Dermis microvascular lymphatic vessel endothelial cell (primary cell): Measurements from ENCODE around the gene PKP1. TPM values are rescaled to one million over a fixed set of nuclear protein-coding genes. Genes with fewer than 3 reads are reported as not detected.
"Not testable (repeated sequence)": the region's sequence is repeated elsewhere in the genome, so short reads cannot be mapped to it uniquely, and the experiment has no call there.

Experiments used
- DNase-seq, 2 donors: peaks; one replicate each; pipeline versions ENCODE4 v3.0.0 to v3.0.0-alpha.2; 2010; ENCODE audit warnings: low read depth in 2 of 2
- total RNA-seq: library from RNA; depleted of rRNA; stranded (reverse); fragments of >200 nt; gene quantifications from 2 replicates; pipeline ENCODE4 v1.2.1, GENCODE V29; 2014

Gene PKP1, protein sequence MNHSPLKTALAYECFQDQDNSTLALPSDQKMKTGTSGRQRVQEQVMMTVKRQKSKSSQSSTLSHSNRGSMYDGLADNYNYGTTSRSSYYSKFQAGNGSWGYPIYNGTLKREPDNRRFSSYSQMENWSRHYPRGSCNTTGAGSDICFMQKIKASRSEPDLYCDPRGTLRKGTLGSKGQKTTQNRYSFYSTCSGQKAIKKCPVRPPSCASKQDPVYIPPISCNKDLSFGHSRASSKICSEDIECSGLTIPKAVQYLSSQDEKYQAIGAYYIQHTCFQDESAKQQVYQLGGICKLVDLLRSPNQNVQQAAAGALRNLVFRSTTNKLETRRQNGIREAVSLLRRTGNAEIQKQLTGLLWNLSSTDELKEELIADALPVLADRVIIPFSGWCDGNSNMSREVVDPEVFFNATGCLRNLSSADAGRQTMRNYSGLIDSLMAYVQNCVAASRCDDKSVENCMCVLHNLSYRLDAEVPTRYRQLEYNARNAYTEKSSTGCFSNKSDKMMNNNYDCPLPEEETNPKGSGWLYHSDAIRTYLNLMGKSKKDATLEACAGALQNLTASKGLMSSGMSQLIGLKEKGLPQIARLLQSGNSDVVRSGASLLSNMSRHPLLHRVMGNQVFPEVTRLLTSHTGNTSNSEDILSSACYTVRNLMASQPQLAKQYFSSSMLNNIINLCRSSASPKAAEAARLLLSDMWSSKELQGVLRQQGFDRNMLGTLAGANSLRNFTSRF
- total RNA-seq, result under 0.01 TPM in 2 replicates

DNA sequence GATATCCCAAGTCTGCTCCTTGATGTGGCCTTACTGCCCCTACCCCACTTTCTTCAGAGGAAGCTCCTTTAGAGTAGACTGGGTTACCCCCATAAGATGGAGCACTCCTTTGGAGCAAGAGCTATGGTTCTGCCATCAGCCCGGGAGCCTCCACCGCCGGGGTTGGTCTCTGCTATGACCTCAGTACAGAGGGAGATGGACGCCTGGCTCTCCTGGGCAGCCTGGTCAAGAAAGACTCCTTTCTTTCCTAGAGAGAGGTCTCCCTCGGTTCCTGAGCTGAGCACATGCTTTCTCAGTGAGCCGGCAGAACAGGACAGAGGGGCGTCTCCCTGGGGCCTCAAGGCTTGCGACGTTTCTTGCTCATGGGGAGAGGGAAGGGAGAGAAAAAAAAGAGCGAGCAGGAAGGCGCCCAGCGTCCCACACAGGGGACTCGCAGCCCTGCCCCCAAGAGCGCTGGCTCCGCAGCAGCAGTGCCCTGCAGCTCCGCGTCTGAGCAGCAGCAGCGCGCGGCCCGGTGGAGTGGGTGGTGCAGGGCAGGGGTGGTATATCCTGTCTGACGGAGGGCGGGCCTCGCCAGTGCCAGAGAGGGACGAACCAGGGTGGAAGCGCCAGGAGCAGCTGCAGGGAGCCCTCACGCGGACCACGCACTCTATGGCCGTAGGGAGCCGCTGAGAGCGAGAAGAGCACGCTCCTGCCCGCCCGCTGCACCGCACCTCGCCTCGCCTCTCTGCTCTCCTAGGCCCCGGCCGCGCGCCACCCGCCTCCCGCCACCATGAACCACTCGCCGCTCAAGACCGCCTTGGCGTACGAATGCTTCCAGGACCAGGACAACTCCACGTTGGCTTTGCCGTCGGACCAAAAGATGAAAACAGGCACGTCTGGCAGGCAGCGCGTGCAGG, at the start of gene PKP1:
PKP1 (plus strand) TSS at position 576 of the 899 bp plus-strand sequence; CDS start at position 773, 197 bp downstream.
- peak in 1 of 2 donors; percentile 45 for DNase-seq

DNA sequence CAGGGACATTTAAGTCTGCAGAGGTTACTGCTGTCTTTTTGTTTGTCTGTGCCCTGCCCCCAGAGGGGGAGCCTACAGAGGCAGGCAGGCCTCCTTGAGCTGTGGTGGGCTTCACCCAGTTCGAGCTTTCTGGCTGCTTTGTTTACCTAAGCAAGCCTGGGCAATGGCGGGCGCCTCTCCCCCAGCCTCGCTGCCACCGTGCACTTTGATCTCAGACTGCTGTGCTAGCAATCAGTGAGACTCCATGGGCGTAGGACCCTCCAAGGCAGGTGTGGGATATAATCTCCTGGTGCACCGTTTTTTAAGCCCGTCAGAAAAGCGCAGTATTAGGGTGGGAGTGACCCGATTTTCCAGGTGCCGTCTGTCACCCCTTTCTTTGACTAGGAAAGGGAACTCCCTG, 43.7 kb upstream of the PKP1 start:
- DNase-seq, result not testable (repeated sequence)

DNA sequence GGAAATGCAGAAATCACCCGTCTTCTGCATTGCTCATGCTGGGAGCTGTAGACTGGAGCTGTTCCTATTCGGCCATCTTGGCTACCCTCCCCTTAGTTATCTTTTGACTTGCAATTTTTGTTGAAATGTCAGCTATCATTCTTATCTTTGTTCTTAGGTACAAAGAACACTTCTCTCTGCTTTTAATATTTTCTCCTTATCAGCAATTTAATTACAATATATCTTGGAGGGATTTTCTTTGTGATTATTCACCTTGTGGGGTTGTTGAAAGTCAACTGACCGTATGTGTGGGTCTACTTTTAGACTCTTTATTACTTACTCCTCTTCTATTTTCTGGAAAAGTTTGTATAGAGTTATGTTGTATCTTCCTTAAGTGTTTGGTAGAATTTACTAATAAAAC, 43.1 kb upstream of the PKP1 start:
- no peak for DNase-seq

DNA sequence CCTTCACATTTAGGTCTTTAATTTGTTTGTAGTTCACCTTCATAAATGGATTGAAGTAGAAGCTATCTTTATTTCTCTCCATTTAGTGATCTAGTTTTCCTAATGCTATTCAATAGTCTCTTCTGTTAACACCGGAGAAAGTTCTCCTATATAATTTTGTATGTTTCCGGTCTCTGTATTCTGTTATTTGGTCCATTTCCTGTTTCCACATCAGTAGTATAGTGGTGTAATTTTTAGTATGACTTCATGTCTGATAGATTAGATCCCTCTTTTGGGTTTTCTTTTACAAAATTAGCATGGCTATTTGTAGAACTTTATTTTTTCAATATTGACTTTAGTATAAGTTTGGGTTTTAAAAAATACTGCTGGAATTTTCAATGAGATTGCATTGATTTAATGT, 41.6 kb upstream of the PKP1 start:
- peak; percentile 15 to 22 for DNase-seq

DNA sequence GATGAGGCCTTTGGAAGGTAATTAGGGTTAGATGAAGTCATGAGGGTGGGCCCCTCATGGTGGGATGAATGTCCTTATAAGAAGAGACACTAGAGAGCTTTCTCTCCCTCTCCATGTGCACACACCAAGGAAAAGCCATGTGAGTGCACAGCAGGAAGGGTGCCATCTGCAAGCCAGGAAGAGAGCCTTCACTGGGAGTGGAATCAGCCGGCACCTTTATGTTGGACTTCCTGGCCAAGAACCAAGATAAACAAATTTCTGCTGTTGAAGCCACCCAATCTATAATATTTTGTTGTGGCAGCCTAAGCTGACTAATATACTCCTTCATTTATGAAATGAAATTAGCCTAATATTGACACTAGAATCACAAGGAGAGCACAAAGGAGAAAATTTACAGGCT, 38.2 kb upstream of the PKP1 start:
- DNase-seq, result no peak

DNA sequence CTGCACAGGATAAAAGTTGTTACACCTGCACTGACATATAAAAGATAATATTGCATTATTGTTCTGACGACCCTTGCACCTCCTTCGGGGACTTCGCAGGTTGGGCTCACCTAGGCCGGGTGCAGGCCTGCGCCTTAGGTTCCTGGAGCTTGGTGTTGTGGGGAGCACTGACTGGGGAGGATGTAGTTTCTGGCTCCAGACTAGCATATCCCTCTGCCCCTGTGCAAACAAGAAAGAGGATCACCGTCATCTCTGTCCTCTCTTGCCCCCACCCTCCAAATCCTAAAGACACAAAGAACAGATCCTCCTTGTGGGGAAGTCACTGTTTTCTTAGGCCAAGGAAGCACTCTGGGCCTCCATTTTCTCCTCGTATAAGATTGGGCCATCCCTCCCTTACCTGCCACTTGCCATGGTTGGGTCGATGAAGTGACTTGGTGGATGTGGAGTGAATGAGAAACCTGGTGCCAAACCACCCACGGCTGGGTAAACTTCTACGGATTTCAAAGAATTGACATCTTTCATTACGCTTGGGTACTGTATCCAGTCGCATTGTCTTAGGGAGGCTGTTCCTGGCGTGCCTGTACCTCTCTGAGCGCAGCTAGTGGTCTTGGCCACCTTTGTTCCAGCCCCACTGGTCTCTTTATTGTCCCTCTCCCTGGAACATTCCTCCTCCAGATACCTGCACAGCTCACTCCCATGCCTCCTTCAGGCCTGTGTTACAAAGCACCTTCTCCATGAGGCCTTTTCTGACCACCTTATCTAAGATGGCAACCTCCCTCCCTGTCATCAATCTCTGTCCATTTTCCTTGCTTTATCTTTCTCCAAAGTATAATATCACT, 34.4 kb upstream of the PKP1 start:
- no peak for DNase-seq

DNA sequence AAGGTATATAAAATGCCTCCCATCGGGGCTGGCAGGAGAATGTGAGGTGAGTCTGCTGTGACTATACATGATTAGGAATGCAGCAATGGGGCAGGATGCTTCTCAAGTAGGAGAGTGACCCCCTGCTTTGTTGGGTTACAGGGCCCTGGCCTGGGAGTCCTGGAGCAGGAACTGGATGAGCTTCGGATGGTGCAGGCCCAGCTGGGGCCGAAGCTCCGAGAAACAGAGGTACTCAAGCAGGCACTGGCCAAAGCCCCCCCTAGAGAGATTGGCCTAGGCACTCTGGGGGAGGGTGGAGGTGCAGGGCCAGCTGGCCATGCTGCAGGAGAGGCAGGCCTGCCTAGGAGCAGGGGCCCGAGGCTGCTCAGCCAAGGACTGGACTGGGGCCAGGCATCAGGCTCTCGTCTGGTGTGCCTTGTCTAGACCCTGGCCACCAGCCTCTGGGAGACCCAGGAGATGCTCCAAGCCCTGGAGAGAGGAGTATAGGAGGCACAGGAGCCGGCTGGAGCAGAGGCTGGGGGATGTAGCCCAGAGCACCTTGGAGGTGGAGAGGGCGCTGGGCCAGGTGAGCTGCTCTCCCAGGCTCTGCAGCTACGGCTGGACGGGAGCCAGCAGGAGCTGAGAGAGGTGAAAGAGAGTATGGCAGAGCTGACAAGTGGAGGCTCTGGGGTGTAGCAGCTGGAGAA, 32.8 kb upstream of the PKP1 start:
- no peak for DNase-seq

DNA sequence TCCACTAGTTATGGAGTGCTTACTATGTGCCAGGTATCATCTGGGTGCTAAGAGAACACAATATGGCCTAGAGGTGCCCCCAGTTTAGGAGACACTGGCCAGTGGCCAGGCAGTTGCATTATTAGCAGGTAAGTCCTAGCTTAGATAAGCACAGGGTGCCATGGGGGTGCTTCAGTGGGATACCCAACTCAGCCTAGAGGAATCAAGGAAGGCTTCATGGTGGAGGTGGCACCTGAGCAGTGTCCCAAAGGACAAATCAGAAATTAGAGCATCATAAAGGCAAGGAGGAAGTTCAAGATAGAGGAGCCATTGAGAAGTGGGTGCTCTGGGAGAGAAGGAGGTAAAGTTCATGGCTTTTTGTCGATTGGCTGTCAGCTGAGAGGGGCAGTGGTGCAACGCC, 31.9 kb upstream of the PKP1 start:
- DNase-seq, result no peak

DNA sequence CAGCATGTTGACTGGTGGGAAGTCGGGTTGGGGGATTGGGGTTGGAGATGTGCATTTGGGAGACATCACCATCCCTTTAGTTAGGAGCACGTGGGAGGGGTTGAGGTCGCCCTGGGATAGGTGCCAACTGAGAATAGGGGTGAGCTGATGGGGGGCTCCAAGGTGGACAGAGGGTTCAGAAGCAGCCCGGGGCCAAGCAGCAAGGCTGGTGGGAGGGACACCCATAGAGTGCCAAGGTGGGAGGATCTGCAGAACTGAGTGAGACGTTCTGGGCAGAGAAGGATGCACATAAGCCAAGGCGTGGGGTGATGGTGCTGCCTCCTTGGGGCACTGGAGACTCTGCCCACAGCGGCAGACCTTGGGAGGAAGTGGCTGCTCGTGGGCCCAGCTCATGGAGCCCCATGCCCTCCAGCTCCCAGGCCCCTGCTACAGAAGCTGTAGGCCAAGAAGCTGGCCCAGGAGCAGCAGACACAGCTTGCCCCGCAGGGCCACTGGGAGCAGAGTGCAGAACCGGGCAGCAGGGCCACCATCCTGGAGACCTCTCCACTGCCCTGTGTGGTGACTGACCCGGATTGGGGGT, 31.4 kb upstream of the PKP1 start:
- no peak for DNase-seq

DNA sequence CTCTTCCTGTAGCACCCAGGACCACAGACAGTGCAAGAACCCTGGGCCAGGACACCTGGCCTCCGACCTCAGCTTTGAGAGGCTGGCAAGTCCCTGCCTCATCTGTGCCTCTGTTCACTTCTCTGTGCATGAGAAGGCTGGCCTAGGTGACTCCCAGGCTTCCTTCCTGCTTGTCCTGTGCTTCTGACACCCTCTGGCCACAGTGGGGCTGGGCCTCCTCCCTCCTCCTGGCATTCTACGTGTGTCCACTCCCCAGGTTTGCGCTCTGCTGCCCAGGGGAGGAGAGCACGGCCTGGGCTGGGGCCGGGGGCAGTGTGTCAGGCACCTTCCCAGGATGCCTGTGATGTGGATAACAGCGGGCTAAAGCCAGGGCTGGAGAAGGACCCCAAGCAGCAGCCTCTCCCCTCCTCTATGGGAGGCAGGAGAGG, 30.3 kb upstream of the PKP1 start:
- DNase-seq, result no peak

DNA sequence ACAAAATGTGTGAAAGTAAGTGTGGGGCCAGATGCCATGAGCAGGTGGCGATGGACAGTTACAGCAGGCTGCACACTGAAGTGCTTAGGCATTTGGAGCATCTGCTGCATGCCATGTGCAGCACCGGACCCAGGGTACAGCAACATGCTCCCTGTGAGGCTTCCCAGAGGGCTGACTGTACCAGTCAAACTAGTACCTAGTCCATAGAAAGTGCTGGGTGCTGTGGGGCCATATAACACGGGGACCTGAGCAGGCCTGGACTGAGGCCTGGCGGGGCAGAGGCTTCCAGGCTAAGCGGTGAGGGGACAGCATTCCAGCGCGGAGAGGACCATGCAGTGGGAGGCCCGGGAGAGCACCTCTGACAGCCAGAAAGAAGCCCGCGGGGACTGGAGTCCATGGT, 29.9 kb upstream of the PKP1 start:
- no peak for DNase-seq

DNA sequence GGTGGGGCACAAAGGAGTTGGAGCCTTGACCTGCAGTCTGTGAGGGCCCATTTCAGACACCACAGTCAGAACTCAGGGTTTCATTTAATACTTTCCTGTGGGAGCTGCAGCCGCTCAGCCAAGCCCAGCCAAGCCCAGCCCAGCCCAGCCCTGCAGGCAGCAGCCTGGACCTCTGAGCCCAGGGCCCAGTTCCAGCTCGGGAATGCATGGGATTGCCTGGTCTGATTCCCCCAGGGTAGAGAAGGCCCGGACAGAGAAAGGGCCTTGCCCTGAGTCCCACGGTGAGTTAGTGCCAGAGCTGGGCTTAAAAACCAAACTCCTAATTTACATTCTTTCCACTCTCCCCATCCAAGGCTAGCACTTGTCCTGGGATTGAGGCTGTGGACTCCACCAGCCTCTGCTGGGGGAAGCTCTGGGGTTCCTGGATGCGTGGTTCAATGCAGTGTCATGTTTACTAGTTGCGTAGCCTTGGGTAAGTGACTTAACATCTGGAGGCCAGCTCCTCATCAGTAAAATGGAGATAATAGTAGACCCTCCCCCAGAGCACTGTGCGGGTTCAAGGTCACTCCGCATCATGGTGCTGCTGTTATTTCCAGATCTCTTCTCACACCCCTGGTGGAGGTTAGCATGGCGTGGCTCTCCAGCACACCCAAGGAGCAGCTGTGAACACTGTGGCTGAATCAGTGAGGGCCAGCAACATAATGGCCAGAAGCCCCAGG, 29.2 kb upstream of the PKP1 start:
- DNase-seq, result no peak

DNA sequence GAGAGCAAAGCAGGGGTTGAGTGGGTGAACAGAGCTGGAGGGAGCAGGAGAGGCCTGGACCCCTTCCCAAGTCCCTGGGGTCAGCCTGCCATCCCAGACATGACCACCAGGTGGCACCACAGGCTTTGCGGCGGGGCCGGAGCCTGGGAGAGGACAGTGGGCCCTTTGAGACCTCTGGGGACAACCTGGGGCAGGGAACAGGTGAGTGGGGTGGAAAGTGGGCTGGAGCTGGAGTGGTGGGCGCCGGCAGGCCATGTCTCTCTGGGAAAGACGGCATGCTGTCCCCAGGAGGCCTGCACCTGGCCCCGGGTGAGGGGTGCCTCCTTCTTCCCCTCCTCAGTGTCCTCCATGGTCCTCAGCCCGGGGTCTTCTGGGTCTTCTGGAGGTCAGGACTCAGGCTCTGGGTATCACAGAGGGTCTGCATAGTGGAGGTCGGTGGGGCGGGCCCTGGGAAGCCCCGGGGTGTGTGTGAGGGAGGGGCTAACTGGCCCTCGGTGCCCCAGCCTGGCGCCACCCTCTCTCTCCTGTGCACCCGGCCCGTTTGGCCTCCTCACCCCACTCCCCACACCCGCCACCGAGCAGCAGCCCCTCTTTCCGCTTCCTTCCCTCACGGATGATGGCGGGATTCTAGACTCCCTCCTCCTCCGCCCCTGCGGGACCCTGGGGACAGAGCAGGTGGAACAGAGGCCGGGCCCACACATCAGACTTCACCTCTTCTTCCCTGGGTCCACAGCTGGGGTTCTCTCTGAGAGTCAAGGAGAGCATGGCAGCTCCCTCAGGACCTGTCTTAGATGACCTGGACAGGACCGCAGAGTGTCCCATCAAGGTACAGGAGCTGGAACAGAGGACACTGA, 28.5 kb upstream of the PKP1 start:
- peak in 1 of 2 donors; percentile 40 for DNase-seq

DNA sequence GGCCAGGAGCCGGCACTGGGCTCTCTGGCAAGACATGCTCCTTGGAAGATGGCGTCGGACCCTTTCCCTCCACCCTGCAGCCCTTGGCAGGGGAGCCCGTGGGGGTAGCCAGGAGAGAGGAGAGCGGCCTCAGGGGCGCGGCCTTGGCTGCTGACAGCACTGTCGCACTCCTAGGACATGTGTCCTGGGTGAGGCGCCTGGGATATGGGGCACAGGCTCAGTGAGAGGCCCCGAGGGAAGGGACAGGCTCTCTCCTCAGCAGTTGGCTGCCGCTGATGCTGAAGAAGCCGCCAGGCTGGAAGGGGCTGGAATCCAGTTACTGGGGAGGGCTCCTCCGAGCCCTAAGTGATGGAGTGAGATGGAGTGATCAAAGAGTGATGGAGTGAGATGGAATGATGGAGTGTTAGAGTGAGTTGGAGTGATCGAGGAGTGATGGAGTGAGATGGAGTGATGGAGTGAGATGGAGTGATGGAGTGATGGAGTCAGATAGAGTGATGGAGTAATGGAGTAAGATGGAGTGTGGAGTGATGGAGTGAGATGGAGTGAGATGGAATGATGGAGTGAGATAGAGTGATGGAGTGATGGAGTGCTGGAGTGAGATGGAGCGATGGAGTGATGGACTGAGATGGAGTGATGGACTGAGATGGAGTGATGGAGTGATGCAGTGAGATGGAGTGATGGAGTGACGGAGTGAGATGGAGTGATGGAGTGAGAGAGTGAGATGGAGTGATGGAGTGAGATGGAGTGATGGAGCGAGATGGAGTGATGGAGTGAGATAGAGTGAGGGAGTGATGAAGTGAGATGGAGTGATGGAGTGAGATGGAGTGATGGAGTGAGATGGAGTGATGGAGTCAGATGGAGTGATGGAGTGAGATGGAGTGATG, 27.6 kb upstream of the PKP1 start:
- DNase-seq, result no peak

DNA sequence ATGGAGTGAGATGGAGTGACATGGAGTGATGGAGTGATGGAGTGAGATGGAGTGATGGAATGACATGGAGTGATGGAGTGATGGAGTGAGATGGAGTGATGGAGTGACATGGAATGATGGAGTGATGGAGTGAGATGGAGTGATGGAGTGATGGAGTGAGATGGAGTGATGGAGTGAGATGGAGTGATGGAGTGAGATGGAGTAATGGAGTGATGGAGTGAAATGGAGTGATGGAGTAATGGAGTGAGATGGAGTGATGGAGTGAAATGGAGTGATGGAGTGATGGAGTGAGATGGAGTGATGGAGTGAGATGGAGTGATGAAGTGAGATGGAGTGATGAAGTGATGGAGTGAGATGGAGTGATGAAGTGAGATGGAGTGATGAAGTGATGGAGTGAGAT, 25.2 kb upstream of the PKP1 start:
- DNase-seq, result not testable (repeated sequence)

DNA sequence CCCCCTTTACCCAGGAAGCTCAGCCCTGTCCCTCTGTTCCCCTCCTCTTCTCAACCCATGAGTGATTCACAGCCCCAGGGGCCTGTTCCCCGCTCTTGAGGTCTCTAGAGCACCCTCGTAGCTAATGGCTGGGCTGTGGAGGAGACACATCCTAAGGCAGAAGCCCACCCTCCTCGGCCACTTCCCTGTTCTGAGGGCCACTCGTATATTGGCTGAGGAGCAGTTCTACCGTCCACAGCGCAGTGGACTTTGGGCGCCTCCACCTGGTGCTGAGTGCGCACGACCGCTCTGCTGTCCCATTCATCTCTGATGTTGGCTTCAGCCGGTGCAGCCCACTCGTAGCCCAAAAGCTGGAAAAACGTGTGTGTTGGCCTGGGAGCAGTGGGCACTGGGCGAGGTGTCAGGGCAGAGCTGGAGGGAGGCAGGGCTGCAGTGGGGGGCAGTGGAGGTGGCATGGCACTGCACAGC, 24.5 kb upstream of the PKP1 start:
- DNase-seq, result no peak
